HG03066 (cell line): ENCODE data around the gene PPME1.

ENCODE experiments used
- ATAC-seq: cut with Tn5 transposase; IDR thresholded peaks from one replicate; pipeline ENCODE4 v1.9.1; 2021; ENCODE audit warnings: low read depth; ENCODE audit not compliant: unreplicated experiment

PPME1 gene

DNA sequence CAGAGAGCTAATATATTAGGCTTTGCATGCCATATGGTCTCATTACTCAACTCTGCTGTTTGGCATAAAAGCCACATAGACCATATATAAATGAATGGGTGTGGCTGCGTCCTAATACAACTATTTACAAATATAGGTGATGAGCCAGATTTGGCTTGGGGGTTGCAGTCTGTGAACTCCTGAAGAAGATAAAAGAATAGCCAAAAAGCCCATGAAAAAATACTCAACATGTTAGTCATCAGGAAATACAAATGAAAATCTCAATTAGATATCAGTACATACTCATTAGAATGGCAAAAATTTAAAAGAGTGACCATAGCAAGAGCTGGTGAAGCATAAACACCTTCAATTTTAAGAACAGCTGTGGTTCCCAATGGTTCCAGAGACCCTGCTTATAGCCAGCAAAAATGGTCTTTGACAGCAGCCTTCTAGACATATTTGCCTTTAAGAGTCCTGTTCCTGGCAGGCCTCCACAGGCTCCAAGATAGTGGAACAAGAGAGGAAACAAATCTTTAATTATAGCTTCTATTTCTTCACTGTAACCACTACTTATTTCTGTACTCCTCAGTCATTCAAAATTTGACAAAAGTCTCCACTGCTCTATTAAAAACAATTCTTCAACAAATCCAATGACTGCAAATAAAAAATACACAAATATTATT lies 16.3 kb upstream of the PPME1 start:
- ATAC-seq: no peak

DNA sequence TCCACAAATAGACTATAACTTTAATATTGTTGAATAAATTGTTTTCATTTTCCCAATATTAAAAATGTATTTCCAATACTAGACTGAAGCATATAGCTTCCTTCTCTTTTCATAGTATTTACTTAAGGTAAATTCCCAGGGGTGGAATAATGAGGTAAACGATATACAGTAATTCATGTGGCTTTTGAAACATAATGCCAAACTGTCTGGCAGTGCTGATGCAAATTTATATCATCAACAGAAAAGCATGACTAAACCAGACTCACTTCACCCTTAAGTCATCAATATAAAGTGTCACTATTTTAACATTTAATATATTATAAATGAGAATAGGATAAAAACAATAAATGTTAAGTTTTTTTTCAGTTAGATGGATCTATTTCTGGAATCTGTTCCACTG lies 13.9 kb upstream of the PPME1 start:
- ATAC-seq: no peak

DNA sequence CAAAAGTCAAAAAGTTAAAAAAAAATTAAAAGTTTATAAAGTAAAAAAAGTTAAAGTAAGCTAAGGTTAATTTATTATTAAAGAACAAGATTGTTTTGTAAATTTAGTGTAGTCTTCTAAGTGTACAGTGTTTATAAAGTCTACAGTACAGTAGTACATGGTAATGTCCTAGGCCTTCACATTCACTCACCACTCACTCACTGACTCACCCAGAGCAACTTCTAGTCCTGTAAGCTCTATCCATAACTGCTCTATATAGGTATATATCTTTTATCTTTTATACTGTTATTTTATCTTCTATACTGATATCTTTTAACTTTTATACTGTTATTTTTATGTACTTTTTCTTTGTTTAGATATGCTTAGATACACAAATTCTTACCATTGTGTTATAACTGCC lies 11.4 kb upstream of the PPME1 start:
- ATAC-seq: no peak

DNA sequence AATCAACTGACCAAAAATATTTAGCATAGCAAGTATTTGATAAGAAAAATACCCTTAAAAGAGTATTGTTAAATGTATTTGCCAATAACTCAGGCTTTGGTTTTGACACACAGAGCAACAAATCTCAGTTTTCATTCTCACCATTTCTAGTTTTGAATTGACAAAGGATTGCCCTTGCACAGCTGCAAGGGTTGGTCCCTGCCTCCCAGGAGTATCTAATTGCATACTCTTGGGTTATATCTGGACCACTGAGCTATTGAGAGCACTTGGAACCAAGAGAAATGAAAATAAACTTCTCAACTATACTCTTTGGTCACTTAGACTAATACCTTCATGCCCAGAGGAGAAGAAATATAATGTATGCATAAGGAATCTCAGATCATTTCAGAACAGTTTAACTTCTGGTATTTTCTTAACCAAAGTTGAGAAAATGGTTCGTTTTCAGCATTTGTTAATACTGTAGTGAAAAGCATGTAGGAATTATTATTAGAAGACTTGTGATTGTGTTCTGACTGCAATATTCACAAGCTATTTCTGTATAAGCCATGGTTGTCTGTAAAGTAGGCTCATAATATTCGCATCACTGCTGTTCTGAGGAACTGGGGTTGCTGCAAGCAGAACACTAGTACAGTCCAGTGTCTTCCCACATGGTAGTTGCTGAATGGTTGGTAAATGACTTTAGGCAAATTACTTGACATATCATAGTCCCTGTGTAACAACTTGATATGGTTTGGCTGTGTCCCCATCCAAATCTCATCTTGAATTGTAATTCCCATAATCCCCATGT lies 8.2 kb upstream of the PPME1 start:
- ATAC-seq: no peak

DNA sequence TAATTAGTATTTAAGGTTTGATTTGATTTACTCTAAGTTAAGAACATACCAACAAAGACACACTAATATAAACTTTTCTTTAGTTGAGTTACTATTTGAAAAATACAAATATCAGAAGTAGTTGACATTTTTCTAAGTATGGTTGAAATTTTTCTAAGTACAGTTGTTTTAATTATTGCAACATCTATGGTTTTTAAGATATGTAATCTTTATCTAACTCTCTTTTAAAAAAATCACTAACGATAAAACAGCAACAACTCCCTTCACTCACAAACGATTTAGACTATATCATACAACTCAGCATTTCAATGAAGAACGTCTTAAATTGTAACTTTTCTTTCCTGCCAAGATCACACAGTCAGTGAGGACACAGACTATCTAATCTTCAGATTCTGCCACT lies 2.3 kb upstream of the PPME1 start:
- ATAC-seq: no peak

DNA sequence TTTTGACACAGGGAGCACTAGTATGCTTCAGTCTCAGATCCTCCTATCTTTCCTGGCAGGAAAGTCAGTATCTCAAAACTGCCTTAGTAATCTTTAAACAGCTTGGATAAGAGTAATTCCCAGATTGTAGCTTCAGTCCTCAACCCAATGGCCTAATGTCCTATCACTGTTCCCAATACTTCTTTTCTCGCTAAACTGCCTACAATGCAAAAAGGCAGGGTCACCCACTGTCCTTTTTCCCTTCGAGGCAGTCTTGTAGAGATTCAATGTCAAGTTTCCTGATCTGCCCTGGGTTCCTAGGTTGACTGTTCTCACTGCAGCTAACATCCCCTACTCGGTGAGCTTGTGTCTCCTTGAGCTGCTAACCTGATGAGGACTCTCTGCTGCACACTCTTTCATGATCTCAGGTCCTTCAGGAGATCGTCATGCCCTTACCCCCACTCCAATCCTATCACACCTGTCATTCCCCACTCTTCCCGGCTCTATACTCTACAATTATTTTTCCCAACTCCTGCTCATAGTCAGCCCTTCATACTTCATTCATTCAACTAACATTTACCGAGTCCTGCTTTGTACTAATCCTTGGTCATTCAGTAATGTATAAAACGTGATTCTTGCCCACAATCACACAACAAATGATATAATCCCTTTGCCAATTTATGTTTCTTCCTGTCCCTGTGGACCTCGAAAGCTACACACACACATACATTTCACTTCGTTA lies 1.2 kb upstream of the PPME1 start:
- no peak for ATAC-seq

DNA sequence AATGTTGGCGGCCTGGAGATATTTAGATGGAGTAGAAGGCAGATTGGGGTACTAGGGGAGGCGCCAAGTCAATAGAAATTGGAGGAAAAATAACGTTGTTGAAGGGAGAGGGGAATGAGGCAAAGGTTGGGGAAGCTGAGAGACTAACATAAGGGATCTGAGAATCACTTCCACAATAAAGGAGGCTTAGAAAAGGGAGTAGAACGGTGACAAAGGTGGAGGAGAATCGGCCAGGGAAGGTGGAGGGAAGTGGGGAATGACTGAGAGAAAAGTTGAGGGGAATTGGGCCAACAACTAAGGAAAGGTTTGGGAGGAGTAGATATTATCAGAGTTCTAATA lies 510 bp downstream of the PPME1 start:
- ATAC-seq: no peak

DNA sequence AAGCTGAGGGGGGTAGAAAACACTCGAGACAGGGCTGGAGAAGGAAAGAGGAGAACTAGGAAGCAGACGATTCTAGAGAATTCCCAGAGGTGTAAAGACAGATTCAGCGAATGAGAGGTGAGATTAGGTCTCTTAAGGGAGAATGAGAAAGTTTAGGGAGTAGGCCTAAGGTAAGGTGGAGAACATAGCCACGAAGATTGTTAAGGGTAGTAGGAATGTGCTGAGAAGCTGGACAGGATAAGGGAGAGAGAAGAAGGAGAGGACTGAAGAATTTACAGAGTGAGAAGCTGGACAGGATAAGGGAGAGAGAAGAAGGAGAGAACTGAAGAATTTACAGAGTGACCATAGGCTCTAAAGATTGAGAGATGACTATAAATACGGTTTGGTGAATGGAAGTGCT lies 908 bp downstream of the PPME1 start:
- no peak for ATAC-seq

DNA sequence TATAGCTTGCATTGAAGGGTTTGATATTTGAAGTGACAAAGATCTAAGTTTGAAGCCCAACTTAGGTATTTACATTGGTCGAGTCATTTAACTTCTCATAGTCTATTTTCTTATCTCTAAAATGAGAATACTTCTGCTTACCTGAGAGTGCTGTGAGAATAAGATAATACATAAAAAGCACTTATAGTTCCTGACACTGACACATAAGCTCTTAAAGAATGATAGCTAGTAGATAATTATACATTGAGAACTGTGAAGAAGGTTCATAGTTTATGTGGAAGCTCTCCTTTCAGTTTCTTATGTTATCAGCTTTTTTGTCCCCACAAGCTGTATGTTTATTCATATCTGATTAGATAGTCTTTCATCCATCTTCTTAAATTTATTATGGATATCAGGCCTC lies 4.8 kb downstream of the PPME1 start:
- ATAC-seq: no peak

DNA sequence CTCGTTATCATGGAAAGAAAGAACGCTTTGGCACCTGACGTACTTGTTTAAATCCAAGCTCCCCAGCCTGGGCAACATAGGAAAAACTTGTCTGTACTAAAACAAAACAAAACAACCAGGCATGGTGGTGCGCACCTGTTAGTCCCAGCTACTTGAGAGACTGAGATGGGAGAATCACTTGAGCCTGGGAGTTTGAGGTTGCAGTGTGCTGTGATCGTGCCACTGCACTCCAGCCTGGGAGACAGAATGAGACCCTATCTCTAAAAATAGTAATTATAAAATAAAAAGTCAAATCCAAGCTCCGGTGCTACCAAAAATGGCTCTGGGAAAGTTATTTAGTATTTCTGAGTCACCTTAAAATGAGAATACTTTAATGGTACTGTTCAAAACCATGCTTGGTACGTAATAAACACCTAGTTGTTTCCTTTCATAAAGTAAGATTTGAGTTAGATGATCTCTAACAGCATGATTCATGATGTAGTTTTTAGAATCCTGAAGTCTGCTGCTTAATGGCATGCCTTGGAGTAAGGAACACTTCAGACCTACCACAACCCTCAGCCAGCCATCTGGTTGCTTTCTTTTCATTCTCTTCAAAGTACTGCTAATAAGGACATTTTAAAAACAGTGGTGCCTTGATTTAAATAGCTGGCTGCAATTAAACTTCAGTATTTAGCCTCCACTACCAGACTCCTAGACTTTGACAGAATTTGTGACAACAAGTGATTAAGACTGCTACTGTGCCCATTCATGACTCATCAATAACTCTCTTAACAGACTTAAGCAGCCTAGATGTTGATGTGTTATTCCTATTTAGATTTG lies 8.4 kb downstream of the PPME1 start:
- ATAC-seq: no peak

DNA sequence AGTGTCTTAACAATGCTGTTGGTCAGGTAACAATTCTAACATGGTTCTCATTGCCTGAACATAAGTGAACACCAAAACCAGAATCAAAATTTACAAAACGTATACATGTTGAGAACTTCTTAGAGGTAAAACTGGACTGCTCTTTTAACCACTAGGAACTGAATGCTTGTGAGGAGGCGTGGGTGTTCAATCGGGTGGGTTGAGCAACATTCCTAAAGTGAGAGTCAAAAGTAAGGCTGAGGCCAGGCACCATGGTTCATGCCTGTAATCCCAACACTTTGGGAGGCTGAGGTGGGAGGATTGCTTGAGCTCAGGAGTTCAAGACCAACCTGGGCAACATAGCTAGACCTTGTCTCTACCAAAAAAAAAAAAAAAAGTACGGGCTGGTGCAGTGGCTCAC lies 11.5 kb downstream of the PPME1 start:
- ATAC-seq: no peak

DNA sequence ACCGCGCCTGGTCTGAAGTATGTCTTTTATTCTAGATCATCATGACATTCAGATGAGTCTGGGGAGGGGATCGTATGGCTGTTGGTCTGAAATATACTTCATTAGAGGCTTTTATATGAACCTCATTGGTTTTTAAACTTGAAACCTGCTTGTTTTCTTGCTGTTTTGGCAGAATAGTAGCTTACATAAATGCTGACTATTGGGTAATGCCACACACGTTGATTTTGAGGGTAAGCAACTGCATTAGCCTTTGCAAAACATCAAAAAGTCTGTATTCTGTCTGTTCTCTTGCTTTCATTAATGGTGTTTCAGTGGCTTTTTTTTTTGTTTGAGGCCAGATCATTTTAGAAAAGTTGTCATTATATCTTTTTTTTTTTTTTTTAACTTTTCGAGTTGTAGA lies 14.2 kb downstream of the PPME1 start:
- ATAC-seq: no peak

DNA sequence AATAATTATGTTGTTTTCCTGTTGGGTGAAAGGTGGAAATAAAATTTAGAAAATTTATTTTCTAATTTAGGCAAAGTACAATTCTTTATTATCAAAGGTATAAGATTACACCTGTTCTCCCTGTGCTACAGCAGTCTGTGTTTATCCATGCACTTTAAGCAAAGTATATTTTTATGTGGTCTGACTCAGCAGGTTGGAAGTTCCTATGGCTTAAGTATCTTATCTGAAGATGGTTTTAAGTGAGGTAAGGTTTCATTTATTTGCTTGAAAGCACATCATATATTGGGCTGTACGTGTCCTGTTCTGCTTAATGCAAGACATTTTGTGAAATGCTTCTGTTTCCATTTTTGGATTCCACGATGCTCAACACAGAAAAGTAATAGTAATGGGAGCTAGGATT lies 14.6 kb downstream of the PPME1 start:
- ATAC-seq: no peak

DNA sequence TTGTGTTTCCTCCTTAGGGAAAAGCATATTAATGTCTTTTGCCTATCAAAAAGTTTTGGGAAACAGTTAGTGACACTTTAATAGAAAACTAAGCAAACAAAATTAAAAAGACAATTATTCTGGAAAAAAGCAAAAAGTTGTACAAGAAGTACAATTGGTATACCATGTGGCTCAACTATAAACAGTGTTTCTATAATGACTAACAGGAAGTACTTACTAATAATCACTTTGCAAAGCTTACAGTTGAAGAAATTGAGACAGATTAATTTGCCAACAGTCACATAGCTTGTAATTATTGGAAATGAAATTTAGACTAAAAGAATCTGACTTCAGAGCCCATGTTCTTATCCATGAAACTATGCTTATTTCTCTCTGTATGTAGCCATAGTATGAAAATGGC lies 24.7 kb downstream of the PPME1 start:
- ATAC-seq: no peak

DNA sequence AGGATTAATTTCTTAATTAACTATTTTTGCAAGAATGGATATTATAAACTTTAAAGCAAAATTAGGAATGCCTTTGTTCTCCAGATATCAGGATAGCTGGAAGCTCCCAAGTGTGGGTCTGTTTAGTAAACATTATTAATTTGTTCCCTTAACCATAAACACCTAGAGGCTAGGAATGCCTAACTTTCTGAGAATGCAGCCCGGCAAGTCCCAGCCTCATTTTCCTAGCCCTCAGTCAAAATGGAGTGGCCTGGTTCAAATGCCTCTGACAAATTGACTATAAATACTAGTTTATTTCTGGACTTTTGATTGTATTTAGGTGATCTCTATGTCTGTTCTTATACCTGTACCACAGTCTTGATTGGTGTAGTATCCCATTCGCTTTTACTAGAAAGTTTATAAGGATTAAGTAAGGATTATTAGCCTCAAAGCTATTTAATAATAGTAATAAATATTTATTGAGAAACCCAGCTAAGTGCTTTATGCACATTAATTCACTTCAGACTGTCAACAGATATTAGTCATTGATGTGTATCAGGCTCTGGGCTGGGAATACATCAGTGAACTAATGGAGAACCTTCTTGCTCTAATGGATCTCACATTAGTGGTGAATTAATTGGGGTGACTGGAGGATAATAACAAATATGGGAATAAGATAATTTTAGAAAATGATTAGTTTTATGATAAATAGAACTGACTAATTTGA lies 25.8 kb downstream of the PPME1 start:
- ATAC-seq: no peak

DNA sequence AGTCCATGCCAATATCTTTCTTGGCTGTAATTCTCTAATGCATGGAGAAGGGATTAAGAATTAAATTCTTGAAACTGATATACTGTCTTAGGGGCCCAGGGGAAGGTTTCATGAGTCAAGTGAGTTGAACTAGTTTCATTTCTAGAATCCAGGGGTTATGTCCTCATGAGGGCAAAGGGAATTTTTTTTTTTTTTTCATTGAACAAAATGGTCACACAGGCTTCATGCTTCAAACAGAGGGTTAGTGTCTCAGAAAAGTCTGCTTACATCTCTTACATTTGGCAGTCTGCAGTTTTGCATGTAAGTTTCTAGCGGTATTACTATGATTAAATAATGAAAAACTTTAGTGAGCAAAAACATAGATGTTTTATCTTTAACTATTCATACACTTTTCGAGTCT lies 32.9 kb downstream of the PPME1 start:
- no peak for ATAC-seq

DNA sequence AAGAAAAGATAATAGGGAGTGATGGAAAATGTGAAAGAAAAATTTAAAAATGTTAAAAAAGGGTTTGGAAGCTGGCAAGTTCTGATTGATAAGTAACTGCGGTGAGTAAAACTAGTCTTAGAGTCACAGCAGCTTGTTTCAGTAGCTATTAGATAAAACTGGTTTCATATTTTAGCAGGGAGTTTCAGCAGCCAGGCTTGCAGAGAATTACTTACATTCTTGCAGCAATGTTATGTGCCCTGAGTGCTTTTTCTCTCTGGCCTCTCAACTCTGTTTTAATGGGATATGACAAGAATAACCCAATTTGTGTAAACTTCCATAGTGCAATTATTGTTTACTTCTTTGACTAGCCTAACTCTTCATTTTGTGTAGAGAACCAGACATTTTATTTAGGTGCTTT lies 33.6 kb downstream of the PPME1 start:
- no peak for ATAC-seq

DNA sequence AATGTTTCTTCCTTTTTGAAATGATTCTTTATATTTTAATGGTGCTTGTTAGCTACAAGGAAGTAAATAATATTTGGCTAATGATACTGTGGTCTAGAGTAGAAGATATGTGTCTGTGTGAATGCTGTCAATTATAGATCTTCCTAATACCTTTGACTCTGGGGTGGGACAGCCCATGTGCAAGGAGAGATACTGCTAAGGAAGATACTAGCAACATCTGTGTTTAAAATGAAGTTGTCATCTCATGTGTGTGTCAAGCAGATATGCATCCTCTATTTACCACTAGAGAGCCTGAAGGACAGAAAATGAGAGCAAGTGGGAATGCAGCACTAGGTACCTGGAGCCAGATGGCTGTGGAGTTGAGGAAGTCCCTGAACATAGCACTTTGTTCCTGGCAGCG lies 34.1 kb downstream of the PPME1 start:
- ATAC-seq: no peak

DNA sequence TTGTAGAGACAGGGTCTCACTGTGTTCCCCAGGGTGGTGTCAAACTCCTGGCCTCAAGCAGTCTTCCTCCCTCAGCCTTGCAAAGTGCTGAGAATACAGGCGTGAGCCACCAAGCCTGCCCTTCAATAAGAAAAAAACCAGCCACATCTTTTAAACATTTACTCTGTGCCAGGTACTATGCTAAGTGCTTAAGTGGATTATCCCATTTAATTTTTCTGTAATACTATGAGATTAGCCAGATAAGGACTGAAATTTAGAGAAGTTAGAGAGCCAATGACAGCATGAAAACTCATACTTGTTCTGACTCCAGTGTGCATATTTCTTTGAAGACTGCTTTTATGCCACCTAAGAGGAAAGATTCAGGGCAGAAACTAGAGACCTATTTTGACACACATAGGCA lies 35.7 kb downstream of the PPME1 start:
- no peak for ATAC-seq

DNA sequence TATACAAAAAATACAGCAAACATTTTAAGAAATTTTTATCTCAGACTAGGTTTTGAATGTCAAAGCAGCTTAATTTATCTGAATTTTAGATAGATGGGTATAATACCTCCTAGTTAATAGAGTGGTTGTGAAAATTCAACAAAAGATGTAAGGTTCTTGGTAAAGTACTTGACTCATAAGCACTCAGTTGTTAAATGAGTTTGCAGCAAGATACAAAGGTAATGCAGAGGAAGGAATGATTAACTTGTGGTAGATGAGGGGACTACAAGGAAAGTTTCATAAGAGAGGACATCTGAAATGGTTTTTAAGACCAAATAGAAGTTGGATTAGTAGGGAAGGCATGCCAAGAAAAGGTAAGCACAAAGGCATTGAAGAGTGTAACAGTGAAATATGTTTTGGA lies 37.4 kb downstream of the PPME1 start:
- no peak for ATAC-seq

DNA sequence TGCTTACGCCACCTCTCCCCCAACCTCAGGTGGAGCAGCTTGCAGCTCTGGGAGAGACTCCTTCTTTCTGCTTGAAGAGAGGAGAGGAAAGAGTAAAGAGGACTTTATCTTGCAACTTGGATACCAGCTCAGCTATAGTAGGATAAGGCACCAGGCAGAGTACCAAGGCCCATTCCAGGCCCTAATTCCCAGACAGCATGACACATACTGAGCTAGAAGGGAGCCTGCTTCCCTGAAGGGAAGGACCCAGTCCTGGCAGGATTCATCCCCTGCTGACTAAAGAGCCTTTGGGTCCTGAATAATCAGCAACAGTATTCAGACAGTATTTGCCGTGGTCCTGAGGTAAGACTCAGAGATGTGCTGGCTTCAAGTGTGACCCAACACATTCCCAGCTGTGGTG lies 41.4 kb downstream of the PPME1 start:
- ATAC-seq: no peak
